Activated naive CD4-positive, alpha-beta T cell treated with anti-CD3 and anti-CD28 coated beads, Interleukin-2, amount 50 U/mL, for 16 hours (primary cell): Measurements from ENCODE around the gene SYNM.
"Not testable (repeated sequence)": the region's sequence is repeated elsewhere in the genome, so short reads cannot be mapped to it uniquely, and the experiment has no call there.

Experiments used
- DNase-seq: peaks from one replicate; pipeline ENCODE4 v3.0.0-alpha.2; 2020

The SYNM gene

DNA sequence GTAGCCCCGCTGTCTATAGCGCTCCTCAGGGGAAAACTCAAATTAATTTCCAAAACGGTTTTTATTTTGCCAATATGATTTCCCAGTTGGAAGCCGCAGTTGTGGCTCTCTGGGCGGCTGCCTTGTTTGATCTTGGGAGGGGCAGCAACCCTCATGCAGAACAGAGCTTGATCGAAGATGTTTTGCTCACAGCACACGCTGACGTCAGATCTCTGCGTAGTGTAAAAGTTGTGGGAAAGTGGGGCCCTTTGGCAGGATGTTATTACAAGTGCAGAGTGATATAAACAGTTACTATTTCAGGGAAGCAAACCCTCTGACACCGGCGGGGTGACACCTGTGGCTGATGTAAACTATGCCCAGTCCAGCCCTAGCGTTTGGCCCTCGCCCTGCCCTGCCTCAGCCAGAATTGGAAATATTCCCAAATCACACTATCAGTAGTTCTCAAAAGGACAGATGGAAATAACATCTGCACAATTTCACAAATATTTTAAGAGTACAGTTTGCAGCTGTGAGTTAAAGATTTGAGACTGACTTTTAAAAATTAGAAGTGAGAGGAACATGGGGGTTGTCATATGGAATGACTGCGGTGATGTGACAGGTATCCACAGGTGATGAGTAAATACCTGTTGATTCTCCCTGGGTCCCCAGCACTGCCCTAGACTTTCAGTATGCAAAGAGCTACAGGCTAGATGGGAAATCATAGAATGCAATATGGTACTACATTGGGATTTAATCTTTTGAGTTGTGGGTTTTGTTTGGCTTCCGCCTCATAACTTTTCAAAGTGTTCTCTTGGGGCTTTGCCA lies 1.7 kb downstream of the SYNM start:
- no peak for DNase-seq

DNA sequence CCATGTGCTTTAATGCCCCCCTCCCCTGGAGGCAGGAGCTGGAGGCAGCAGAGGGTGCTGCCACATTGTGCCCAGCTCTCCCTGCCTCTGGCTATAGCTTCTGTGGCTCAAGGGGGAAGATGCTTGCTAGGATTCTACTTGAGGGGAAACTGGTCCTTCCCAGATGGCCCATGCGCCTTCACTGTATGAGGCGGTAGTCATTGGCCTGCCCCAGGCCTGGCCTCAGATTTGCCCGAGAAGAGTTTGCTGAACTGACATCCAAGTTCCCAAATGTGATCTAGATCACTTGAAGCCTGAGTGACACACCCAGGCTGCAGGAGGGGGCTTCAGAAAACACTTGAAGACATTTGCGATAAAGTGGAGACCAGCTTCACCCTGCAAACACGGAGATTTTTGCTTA lies 4.1 kb downstream of the SYNM start:
- DNase-seq: no peak

DNA sequence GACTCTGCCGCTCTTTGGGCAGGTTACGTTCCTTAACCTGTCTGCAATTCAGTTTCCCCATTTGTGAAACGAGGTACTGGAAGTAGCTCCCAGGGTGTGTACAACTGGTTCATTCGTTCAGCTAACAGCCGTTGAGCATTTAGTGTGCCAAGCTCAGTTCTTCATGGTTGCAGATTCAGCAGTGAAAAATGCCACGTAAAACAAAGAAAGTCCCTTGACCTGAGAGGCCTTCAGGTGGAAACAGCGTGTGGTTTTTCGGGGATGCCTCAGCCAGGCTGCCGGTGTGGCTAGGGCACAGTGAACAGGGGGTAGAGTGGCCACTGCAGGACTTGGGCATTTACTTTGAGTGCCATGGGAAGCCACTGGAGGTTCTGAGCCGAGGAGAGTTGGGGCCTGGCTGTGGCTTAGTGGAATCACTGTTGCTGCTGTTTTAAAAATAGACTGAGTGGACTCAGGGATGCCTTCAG lies 4.7 kb downstream of the SYNM start:
- DNase-seq: no peak

DNA sequence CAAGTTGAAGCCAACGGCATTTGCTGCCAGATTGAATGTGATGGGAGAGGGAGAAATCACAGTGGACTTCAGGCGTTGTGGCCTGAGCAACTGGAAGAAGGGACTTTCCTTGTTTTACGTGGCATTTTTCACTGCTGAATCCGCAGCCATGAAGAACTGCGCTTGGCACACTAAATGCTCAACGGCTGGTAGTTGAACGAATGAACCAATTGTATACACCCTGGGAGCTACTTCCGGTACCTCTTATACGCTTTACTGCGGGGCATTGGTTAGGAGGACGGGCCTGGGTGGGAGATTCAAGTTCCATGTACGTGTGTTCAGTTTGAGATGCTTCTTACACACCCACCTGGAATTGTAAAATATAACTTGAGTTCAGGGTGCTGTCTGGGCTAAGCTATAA lies 5.2 kb downstream of the SYNM start:
- DNase-seq: no peak

DNA sequence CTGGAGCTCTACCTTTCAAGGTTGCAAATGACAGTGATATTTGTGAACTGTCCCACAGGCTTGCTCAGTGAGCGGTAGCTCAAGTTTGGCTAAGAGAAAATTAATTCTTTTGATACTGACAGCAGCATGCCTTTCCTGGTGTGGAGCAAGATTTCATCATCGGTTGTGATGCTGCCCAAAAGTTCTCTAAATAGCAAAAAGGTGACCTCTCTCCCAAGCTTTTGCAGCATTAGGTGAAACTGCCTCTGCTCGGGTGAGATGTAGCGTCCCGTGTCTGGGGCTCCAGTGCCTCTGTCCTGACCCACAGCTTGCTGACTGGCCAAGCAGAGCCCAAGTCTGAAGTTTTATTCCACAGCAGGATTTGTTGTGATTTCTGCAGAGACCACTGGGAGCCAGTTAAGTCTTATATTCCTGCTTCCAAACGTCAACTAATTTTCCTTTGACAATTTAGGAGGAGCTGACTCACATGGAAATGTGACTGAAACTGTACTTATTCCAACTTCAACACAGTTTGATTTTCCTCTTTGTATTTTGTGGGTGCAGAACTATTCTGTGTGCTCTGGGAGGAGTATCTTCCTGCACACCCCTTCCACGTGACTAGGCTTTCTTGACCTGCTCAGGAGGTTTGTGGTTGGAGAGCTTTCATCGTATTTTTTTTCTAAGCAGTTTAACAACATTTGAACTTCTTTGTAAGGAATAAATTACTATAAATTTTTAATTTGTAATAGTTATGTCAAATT lies 5.9 kb downstream of the SYNM start:
- no peak for DNase-seq

DNA sequence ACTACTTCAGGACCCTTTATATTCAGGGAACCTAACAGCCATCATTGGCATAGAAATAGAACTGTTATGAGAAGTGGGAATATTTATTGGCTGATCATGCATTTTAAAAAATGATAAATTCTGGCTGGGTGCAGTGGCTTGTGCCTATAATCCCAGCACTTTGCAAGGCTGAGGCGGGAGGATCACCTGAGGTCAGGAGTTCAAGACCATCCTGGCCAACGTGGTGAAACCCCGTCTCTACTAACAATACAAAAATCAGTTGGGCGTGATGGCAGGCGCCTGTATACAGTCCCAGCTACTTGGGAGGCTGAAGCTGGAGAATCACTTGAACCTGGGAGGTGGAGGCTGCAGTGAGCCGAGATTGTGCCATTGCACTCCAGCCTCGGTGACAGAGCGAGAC lies 6.8 kb downstream of the SYNM start:
- DNase-seq: not testable (repeated sequence)

DNA sequence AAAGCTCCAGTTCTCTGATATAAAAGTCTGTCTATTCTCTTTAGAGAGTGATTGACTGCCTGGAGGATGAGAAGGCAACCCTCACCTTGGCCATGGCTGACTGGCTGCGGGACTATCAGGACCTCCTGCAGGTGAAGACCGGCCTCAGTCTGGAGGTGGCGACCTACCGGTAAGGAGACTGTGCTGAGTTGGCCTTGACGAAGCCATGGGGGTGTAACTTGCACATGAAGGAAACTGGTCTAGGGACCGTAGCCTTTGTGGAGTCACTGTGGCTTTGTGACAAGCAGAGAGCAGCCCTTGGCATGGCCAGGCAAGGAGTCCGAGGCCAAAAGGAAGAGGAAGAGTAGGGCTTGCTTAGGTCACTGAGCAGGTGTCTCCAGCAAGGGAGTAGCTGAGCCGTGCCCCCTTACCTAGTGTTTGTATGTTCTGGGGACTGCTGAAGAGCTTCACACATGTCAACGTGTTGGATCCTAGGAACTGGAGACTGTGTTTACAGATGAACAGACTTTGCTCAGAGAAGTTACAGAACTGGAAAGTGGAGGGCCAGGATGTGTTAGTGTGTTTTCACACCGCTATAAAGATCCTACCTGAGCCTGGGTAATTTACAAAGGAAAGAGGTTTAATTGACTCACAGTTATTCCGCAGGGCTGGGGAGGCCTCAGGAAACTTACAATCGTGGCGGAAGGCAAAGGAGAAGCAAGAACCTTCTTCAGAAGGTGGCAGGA lies 8.8 kb downstream of the SYNM start:
- DNase-seq: no peak

DNA sequence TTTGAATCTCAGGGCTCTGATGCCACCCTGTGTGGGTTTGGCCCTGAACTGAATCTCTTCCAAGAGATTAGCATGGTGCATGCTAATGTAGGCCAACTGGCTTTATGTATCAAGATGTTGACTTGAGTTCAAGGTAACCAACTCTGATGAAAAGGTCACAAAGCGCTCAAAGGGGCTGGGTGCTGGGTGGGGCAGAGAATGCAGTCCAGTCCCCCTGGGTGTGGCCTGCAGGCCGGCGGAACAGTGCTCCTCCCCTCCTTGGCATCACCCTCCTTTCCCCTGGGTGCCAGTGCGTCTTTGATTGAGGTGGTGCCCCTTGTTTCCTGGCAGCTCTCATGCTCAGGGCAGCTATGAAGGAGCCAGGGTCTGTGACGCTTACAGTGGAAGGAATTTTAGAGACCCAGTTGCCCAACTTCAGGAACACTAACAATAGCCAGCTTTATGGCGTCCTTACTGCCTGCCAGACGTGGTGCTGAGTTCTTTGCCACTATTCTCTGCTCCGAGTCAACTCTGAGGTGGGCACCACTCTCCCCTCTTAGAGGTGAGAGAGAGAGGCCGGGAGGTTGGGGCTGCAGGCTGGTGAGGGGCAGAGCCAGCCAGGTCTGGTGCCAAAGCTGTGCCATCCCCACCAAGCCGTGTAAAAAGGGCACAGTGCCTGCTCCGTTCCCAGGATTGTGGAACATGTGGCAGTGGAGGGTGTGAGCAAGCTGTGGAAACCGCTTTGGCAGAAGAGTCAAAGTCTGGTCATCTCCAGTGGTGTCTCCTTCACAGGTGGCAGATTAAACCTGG lies 9.8 kb downstream of the SYNM start:
- DNase-seq: no peak

DNA sequence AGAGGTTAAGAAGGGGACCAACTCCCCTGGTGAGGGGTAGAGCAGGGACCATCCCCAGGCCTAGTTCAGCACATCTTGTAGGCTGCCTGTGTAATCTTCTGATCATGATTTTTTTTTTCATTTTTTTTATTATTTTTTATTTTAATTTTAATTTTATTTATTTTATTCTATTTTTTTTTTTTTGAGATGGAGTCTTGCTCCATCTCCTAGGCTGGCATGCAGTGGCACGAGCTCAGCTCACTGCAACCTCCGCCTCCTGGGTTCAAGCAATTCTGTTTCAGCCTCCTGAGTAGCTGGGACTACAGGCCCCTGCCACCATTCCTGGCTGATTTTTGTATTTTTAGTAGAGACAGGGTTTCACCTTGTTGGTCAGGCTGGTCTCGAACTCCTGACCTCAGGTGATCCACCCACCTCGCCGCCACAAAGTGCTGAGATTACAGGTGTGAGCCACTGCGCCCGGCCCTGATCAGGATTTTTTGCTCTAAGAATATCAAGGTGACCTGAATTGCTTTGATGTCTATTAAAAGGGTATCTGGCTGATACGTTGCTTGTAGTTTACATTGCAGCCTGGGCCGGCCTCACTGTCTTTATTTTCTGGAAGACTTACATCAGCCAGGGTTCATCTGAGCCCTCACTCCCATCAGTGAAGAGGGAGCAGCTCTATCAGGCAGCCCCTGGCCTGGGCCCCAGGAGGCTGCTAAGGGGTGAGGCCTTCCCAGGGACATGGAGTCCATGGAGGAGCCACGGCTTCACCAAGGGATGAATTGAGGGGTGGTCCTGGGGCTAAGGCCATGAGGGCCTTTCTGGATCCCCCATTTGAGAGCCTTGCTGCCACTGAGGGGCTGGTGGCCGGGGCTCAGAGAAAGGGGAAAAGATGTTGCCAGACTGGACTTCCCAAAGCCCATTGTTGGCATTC lies 10.7 kb downstream of the SYNM start:
- no peak for DNase-seq

DNA sequence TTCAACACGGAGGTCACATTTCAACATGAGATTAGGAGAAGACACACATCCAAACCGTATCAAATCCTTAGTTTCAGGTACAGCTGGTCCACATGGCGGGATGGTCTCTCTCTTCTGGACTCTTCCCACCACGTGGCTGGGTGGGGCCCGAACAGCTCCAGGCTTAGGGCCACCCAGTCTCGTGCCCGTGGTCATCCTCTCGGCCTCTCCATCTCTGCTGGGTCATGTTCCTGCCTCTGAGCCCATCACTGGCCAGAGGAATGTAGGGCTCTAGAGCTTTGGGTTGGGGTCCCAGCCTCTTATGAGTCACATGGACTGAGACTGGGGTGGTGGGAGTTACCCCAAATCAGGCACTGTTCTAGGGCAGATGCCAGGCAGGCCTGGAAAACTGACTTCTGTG lies 12.2 kb downstream of the SYNM start:
- DNase-seq: no peak

DNA sequence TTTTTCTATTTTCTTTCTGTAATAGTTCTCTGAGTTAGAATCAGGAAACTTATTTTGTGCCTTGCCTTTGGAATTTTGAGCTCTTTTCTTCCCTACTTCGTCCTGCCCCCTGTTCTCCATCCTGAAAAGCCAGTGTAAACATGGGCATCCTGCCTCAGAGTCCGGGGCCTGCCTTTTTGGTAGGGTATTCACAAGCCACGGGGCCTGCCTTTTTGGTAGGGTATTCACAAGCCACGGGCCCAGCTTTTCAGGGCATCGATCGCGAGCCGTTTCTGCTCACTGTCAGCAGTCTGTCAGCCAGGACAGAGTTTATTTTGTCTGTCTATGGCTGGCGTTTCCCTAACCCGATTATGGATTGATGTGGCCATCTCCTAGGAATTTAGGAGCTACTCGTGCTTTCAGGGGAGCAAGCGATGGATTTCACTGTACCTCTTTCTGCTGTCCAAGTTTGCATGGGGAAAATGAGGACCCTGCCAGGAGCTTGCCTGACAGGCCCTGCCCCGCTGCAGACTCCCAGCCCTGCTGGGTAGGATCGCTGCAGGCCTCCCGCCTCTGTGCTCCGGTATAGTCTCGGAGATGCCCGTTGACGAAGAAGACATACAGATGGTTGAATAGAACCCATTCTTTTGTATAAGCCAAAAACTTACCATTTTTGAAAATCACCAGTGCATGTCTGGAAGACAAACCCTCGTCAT lies 12.8 kb downstream of the SYNM start:
- DNase-seq: no peak

DNA sequence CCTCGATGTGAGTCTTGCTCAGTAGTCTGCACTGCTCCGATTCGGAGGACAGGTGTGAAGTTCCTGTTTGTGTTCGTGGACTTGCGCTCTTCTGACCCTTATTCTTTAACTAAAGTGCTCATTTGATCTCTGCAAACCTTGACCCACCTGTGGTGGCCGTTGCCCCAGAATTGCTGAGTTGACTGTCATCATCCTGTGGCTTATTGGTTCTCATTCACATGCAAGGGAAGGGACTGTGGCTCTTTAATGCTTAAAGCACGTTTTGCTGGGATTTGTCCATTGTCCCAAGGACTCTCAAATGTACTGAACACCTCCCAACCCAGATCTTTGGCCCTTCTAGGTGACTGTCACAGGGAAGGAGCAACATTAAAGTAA lies 13.4 kb downstream of the SYNM start:
- no peak for DNase-seq

DNA sequence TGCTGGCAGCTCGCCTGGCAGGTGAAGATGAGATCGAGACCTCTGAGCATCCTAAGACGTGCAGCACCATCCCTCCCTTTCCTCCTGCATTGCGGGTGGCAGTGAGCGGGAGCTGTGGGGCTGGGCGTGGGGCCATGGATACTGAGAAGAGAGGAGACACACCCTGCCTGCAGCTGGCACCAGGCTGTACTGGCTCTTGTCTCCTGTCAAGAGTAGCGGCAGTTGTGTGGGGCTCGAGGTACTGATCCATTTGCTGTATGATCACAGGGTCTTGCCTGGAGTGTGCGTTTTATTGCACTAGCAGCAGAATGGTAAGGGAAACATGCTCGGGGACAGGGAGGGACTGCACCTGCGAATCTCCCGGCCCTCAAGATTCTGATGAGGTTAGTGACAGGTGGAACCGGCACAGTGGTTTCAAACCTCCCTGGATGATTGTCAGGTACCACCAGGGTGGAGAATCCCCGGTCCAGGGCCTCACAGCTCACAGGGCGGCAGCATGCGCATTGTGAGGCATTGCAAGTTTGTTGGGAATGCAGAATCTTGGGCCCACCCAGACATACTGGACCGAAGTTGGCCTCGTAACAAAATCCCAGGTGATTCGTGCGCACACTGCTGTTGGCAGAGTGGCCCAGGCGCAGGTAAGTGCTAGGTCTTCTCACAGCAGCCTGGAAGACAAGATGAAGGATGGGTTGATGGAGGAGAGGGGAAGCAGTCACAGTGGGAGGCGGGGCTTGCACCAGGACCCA lies 14.1 kb downstream of the SYNM start:
- no peak for DNase-seq

DNA sequence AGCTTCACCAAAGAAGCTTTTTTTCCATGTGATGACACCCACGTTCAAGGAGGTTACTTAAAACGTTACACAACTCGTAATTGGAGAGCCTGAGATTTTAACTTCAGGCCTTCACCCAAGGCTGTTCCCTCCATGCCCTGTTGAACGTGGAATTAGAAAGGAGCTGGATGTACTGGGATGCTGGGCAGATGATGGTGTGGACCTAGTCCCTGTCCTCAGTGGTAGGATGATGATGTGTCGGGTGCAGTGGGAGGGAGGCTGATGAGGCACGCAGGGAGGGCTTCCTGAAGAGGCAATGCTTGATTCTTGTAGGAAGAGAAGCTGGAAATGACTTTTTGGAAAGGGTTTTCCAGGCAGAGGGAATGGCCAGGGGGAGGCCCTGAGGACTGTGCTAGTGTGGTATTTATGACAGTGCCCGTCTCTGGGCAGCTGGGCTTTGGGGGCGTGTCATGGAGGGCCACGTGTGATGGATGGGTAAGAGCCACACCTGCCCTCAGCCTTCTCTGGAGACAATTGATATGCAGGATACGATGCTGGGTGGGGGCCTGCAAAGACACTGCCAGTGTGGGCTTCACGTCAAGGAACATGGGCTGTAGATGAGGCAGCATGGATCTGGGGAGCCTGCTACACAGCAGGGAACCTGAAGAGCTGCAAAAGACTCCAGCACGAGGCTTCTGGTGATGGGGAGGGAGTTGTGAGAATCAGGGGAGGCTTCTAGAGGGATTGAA lies 15.3 kb downstream of the SYNM start:
- no peak for DNase-seq

DNA sequence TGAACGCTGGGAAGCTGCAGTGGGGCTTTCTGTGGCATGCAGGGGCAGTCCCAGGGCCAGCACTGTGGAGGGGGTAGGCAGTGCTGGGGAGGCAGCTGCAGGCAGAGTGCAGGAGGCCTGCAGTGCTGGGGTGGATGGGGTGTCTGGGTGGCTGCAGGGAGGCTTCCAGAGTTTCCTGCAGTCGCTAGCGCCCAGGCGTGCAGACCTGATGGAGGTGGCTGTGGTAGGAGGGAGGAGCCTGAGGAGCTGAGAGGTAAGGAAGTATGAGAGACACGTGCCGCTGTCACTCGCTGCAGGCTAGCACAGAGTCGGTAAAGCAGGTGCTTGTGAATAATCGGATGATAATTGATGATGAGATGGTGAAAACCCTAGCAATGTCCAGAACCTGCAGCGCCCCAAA lies 16.3 kb downstream of the SYNM start:
- DNase-seq: no peak

DNA sequence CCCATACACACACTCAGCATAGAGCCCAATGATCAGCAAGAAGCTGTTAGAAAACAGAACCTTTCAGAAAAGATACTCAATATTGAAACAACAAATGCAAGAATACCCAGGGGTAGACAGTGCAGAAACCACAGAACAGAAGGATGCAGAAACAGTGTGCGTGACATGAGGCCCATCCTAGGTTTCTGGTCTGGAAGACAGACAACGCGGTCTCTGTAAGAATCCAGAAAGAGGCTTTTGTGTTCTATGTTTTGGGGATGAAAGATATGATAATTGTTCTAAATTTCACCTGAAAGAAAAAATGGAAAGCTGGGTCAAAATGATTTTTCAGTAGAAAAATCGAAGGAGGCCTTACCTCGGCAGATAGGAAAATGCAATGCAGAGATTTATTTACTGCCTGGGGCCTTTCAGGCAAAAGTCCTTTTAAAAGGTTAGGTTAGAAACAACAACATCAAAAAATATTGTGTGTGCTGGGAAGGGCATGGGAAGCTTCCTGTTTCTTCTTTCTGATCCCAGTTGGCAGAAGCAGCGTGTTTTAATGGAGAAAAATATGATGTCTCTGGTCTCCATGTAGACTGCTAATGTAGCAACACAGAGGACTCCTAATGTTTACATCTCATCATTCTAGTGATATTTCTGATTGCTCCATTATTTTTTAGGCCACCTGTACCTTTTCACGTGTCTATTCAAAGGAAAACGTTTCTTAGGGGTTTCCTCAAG lies 17.0 kb downstream of the SYNM start:
- no peak for DNase-seq

DNA sequence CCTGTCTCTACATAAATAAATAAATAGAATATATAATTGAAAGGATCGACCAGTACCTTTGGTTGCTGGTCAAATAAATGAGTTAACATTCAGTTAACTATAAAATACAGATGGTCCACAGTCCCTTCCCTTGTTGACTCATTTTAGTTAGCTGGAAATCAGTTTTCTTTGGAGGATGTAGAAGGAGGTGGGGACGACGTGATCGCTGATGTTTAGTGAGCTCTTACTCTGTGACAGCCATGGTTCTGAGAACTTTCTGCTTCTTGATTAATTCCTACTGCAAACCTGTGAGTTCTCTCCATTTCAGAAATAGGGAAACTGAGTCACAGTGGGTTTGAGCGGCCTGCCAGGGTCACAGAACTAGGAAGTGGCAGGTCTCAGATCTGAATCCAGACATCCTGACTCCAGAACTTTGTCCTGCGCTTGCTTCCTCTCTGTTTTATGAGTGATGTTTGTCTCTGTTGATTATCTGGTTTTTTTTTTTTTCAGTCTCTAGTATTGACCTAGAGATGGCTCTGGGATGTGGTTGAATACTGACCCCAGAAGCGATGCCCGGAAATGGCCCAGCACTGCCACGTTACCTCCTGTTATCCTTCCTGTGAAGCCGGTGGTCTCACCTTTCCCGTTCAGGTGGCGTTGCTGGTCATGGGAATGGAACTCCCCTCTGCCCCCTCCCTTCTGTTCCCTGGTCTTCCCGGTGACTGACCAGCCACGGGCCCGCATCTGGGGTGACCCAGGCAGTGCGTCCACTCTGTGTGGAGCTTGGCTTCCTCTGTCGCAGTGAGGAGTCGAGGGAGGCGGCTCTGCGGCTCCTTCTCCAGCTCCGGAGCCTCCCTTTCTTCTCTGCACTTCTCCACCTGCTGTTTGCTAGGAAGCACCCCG lies 18.2 kb downstream of the SYNM start:
- no peak for DNase-seq
